ENCODE data around the gene F7. TPM values are rescaled to one million over a fixed set of nuclear protein-coding genes. Genes with fewer than 3 reads are reported as not detected.
"Not testable (repeated sequence)": the region's sequence is repeated elsewhere in the genome, so short reads cannot be mapped to it uniquely, and the experiment has no call there.

F7 gene
- total RNA-seq, 2 donors from 2014 or later, result not detected

DNA sequence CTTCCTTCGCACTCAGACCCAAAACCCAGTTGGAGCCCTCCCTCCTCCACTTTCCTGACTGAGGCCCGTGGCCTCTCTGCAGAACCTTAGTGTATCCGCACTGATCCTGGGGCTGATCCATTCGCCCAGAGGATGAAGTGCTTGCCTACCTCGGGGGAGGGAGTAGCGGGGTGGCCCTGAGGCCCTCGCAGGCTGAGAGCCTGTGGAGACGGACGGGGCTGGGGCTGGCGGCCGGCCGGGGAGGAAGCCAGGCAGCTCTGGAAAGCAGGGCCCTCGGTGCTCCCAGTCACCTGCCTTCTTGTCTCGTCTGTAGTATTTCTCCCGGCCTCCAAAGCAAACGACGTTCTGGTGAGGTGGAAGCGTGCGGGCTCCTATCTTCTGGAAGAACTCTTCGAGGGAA is 54.1 kb downstream of the F7 start:
- Histone ChIP-seq H3K27ac (no peak overlapping the region), H3K9me3 (no peaks in the 10 kb centered on the region), H3K27me3 (peaks cover 0 to 6% of the 10 kb centered on the region in 2 donors), H3K4me3 (no peak overlapping the region), H3K4me1 (peaks cover under 1% of the 10 kb centered on the region), H3K36me3 (replicated peaks in 1 of 2; ENCODE audit: insufficient read depth in 1 of 2, low read depth in 2 of 2) (no peaks in the 10 kb centered on the region)
- 81 to 86% methylated on average over 17 to 20 of the region's 20 CpGs for WGBS, 2 donors
- no peak for DNase-seq
- no peak for TF ChIP-seq POLR2A (IDR thresholded peaks at IDR 0.05)
- TF ChIP-seq, protein P1, sequence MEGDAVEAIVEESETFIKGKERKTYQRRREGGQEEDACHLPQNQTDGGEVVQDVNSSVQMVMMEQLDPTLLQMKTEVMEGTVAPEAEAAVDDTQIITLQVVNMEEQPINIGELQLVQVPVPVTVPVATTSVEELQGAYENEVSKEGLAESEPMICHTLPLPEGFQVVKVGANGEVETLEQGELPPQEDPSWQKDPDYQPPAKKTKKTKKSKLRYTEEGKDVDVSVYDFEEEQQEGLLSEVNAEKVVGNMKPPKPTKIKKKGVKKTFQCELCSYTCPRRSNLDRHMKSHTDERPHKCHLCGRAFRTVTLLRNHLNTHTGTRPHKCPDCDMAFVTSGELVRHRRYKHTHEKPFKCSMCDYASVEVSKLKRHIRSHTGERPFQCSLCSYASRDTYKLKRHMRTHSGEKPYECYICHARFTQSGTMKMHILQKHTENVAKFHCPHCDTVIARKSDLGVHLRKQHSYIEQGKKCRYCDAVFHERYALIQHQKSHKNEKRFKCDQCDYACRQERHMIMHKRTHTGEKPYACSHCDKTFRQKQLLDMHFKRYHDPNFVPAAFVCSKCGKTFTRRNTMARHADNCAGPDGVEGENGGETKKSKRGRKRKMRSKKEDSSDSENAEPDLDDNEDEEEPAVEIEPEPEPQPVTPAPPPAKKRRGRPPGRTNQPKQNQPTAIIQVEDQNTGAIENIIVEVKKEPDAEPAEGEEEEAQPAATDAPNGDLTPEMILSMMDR (IDR thresholded peaks at IDR 0.05), result no peak
- ATAC-seq, result no peak
- intact Hi-C loops (cut with DNase I), result no loop called here

DNA sequence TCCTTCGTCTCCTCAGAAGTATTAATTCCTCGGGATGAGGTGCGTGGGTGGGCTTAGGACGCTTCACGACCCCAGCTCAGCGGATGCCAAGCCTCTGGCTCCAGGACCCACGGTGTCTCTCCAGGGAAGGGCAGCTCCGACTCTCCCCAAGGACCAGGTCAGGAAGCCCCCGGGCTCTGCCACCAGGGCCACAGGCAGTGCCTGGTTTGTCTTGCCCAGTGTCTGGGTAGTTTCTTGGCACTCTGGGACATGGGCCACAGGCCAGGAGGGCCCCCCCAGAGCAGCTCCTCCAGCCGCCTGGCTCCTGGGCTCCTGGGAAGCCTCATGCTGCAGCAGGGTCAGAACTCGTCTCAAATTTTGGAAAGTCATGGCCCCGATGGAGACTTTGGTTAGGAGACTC is 55.4 kb downstream of the F7 start:
- no peak for DNase-seq
- H3K9me3 ChIP-seq, result no peaks in the 10 kb centered on the region
- no peak for ATAC-seq
- H3K27me3 ChIP-seq, result peaks cover 0 to 6% of the 10 kb centered on the region in 2 donors
- TF ChIP-seq, protein P1 (IDR thresholded peaks at IDR 0.05), result no peak
- no peak for TF ChIP-seq POLR2A (IDR thresholded peaks at IDR 0.05)
- H3K36me3 ChIP-seq (replicated peaks in 1 of 2; ENCODE audit: insufficient read depth in 1 of 2, low read depth in 2 of 2), result no peaks in the 10 kb centered on the region
- H3K4me3 ChIP-seq, result no peak overlapping the region
- 56 to 68% methylated on average over 11 to 12 of the region's 12 CpGs for WGBS, 2 donors
- intact Hi-C loops (cut with DNase I), result no loop called here
- H3K4me1 ChIP-seq, result no peaks in the 10 kb centered on the region
- H3K27ac ChIP-seq, result no peak overlapping the region

DNA sequence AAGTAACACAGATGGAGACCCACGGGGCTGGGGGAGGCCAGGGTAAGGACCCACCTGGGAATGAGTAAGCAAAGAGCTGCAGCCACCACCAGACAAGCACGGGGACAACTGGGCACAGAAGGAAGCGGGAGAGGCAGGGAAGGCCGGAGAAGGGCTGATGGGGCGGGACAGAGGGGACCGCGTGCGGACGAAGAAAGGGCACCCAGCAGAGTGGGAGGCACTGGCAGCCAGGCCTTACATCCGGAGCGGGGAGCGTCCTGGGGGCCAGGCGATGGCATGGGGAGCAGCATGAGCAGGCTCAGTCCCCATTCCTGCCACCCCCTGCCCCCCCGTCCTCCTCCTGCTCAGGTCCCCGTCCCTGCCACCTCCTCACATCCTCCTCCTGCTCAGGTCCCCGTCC is 55.8 kb downstream of the F7 start:
- Histone ChIP-seq H3K27ac (no peak overlapping the region), H3K4me1 (no peaks in the 10 kb centered on the region), H3K4me3 (no peak overlapping the region), H3K27me3 (peaks cover 0 to 6% of the 10 kb centered on the region in 2 donors), H3K36me3 (replicated peaks in 1 of 2; ENCODE audit: insufficient read depth in 1 of 2, low read depth in 2 of 2) (no peaks in the 10 kb centered on the region), H3K9me3 (no peaks in the 10 kb centered on the region)
- intact Hi-C loops (cut with DNase I), result no loop called here
- TF ChIP-seq, protein P1 (IDR thresholded peaks at IDR 0.05), result no peak
- TF ChIP-seq POLR2A (IDR thresholded peaks at IDR 0.05), result no peak
- WGBS, 2 donors, result 41 to 45% methylated on average over 12 to 16 of the region's 16 CpGs
- DNase-seq (no peak), ATAC-seq (no peak)

DNA sequence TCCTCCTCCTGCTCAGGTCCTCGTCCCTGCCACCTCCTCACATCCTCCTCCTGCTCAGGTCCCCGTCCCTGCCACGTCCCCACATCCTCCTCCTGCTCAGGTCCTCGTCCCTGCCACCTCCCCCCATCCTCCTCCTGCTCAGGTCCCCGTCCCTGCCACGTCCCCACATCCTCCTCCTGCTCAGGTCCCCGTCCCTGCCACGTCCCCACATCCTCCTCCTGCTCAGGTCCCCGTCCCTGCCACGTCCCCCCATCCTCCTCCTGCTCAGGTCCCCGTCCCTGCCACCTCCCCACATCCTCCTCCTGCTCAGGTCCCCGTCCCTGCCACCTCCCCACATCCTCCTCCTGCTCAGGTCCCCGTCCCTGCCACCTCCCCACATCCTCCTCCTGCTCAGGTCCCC is 56.4 kb downstream of the F7 start:
- ATAC-seq; H3K27me3 ChIP-seq; H3K4me1 ChIP-seq; DNase-seq; H3K4me3 ChIP-seq; H3K9me3 ChIP-seq; H3K36me3 ChIP-seq (replicated peaks in 1 of 2; ENCODE audit: insufficient read depth in 1 of 2, low read depth in 2 of 2); H3K27ac ChIP-seq; intact Hi-C loops (cut with DNase I): not testable (repeated sequence)
- no CpG with 5 or more reads among the region's 13 CpGs for WGBS, 2 donors

DNA sequence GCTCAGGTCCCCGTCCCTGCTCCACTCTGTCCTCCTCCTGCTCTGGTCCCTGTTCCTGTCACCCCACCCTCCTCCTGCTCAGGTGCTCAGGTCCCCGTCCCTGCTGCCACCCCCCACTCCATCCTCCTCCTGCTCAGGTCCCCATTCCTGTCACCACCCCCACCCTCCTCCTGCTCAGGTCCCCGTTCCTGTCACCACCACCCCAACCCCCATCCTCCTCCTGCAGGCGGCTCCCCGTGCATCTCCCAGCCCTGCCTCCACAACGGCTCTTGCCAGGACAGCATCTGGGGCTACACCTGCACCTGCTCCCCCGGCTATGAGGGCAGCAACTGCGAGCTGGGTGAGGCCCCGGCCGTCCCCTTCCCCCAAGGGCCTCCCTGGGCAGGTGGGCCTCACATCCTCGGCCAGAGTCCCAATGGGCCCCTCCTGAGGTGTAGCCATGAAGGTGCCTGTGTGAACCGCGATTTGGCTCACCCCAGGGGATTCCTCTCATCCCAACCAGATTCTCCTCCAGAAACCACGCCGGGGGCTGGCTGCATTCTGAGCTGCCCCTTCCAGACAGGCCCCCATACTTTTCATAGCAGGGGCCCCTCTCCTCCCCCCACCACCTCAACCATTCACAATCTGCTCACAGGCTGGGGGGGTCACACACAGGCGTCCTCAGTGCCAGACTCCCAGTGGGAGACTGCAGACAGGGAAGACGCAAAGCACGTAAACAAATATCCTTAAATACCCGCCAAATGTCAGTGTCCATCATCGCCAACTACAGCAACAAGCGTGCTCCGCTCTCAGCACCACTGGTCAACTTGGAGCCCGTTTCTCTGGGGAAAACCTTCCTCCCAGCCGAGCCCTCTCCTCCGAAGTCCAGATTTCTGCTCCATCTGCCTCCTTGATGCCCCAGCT is 57.4 kb downstream of the F7 start:
- Histone ChIP-seq H3K4me3 (no peak overlapping the region), H3K36me3 (replicated peaks in 1 of 2; ENCODE audit: insufficient read depth in 1 of 2, low read depth in 2 of 2) (peaks cover 0 to 2% of the 10 kb centered on the region in 2 donors), H3K27me3 (peaks cover 0 to 6% of the 10 kb centered on the region in 2 donors), H3K9me3 (no peaks in the 10 kb centered on the region), H3K4me1 (no peaks in the 10 kb centered on the region), H3K27ac (no peak overlapping the region)
- intact Hi-C loops (cut with DNase I), result no loop called here
- DNase-seq (no peak), ATAC-seq (no peak)
- TF ChIP-seq, protein P1 (IDR thresholded peaks at IDR 0.05), result no peak
- no peak for TF ChIP-seq POLR2A (IDR thresholded peaks at IDR 0.05)
- whole genome bisulfite sequencing, 2 donors, result 18 to 19% methylated on average over 23 to 25 of the region's 25 CpGs

Data from body of pancreas (tissue), 4 donors.